ENCODE results near the gene PPP1R3G. TPM values are rescaled to one million over a fixed set of nuclear protein-coding genes. Genes with fewer than 3 reads are reported as not detected.

Gene PPP1R3G
- total RNA-seq, 1 donor from 2014 or later = 2.1 TPM

DNA sequence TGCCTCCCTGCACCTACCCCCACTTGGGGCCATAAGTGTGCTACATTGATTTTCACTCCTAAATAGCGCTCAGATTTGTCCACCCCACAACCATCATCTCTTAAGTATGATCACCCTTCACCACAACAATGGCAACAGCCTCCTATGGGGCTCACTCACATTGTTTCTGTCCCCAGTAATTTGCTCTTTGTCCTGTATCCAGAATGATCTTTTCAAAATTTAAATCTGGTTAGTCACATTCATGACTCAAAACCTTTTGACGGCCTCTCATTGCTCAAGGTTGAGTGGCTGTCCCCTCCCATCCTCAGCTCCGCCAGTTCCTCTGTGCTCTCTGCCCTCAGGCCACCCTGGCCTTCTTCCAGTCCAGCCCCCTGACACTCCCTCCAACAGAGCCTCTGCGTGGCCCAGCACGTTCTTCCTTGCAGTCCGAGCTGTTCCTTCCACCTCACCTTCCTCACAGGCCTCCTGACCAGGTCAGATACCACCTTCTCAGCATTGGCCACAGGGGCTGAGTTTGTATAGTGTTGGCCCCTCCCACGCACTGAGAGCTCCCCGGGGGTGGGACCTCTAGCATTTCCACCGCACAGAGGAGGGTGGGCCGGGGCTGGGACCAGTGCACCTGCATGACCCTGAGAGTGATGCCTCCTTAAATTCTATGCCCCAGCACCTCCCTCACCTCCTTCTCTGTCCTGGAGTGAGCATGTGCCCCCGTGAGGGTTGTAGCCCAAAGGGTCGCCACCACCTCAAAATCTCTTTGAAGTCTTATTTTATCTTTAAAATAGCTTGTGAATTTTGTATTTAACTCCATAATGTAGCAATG lies 2.4 kb upstream of the PPP1R3G start:
- Histone ChIP-seq H3K4me1 (ENCODE audit: control insufficient read depth in 3 of 3, insufficient read depth in 3 of 3, low read length in 3 of 3) (peaks cover 7 to 14% (median 11%) of the 10 kb centered on the region in 3 donors), H3K4me3 (ENCODE audit: low read length in 3 of 3) (no peak overlapping the region), H3K9me3 (ENCODE audit: control insufficient read depth in 3 of 3, low read length in 3 of 3) (no peaks in the 10 kb centered on the region), H3K27me3 (ENCODE audit: control insufficient read depth in 3 of 3, insufficient read depth in 3 of 3, low read length in 3 of 3) (peaks cover 4 to 25% (median 12%) of the 10 kb centered on the region in 3 donors), H3K36me3 (ENCODE audit: control insufficient read depth in 3 of 3, insufficient read depth in 3 of 3, low read length in 3 of 3) (no peaks in the 10 kb centered on the region), H3K27ac (ENCODE audit: low read depth, low read length) (no peak overlapping the region), H3K9ac (ENCODE audit: low read depth in 1 of 3, low read length in 3 of 3) (no peak overlapping the region)

DNA sequence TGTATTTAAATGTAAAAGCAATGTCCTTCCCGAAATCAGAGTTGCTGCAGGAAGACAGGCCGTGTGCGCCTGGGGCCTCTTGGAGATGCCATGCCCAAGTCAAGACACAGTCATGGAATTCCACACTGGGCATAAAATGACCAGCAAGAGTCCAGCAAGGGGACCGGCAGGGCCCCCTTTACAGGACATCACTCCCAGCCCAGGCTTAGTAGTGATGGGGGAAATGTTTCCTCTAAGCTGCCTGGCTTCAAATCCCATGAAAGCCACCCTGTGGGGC lies 1.9 kb upstream of the PPP1R3G start:
- Histone ChIP-seq H3K9me3 (ENCODE audit: control insufficient read depth in 3 of 3, low read length in 3 of 3) (no peaks in the 10 kb centered on the region), H3K27ac (ENCODE audit: low read depth, low read length) (no peak overlapping the region)

DNA sequence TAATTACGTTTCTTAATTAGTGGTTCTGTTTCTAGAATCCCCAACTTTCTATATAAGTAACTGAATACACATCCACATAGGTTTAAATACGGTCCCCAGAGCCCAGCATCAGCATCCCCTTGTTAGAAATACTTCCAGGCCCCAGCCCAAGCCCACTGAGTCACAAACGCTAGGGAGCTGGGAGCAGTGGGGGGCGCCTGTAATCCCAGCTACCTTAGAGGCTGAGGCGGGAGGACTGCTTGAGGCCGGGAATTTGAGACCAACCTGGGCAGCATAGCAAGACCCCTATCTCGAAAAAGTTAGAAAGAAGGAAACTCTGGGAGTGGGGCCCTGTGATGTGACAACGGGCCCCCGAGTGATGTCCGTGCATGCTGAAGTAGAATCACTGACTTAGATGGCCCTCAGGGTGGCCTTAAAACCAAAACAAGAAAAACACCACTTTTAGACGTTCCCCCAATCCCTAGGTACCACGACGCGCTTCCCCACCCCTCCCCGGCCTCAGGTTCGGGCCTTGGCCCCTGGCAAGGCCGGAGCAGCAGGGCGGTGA lies 1.3 kb upstream of the PPP1R3G start:
- H3K9me3 ChIP-seq (ENCODE audit: control insufficient read depth in 3 of 3, low read length in 3 of 3) = no peaks in the 10 kb centered on the region
- peak overlapping the region in 2 of 3 donors; percentile 70 to 76 for H3K9ac ChIP-seq (ENCODE audit: low read depth in 1 of 3, low read length in 3 of 3)
- peaks cover 7 to 14% (median 11%) of the 10 kb centered on the region in 3 donors for H3K4me1 ChIP-seq (ENCODE audit: control insufficient read depth in 3 of 3, insufficient read depth in 3 of 3, low read length in 3 of 3)
- H3K27me3 ChIP-seq (ENCODE audit: control insufficient read depth in 3 of 3, insufficient read depth in 3 of 3, low read length in 3 of 3) = peaks cover 4 to 26% (median 13%) of the 10 kb centered on the region in 3 donors
- no peaks in the 10 kb centered on the region for H3K36me3 ChIP-seq (ENCODE audit: control insufficient read depth in 3 of 3, insufficient read depth in 3 of 3, low read length in 3 of 3)
- H3K4me3 ChIP-seq (ENCODE audit: low read length in 3 of 3) = peak overlapping the region in 2 of 3 donors; percentile 77 to 80
- peak overlapping the region; percentile 75 for H3K27ac ChIP-seq (ENCODE audit: low read depth, low read length)

More for the DNA sequence above, 1.9 kb upstream of the PPP1R3G start:
- no peaks in the 10 kb centered on the region for H3K36me3 ChIP-seq (ENCODE audit: control insufficient read depth in 3 of 3, insufficient read depth in 3 of 3, low read length in 3 of 3)
- H3K4me1 ChIP-seq (ENCODE audit: control insufficient read depth in 3 of 3, insufficient read depth in 3 of 3, low read length in 3 of 3) = peaks cover 7 to 14% (median 11%) of the 10 kb centered on the region in 3 donors
- peaks cover 4 to 26% (median 13%) of the 10 kb centered on the region in 3 donors for H3K27me3 ChIP-seq (ENCODE audit: control insufficient read depth in 3 of 3, insufficient read depth in 3 of 3, low read length in 3 of 3)
- no peak overlapping the region for H3K4me3 ChIP-seq (ENCODE audit: low read length in 3 of 3)
- H3K9ac ChIP-seq (ENCODE audit: low read depth in 1 of 3, low read length in 3 of 3) = no peak overlapping the region

DNA sequence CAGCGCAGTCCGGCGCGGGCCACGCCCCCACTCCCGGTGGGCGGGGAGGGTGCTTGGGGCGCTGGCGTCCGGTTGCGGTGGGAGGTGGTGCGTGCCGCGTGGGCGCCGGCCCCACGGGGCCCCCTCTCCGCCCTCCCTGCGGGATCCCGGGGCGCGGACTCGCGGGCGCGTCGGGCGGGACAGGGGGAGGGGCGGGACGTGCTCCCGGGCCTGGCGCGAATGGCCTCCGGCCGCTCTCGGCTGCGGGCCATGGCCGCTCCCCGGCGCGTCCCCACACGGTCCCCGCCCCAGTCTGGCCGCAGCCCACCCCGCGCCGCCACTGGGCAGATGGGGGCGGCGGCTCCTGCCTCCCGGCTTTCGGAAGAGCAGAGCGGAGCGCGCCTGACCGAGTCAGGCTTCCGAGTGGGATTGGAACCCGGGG lies 771 bp upstream of the PPP1R3G start:
- Histone ChIP-seq H3K9me3 (ENCODE audit: control insufficient read depth in 3 of 3, low read length in 3 of 3) (no peaks in the 10 kb centered on the region), H3K9ac (ENCODE audit: low read depth in 1 of 3, low read length in 3 of 3) (peak overlapping the region; percentile 68 to 76 (median 70)), H3K36me3 (ENCODE audit: control insufficient read depth in 3 of 3, insufficient read depth in 3 of 3, low read length in 3 of 3) (no peaks in the 10 kb centered on the region), H3K4me1 (ENCODE audit: control insufficient read depth in 3 of 3, insufficient read depth in 3 of 3, low read length in 3 of 3) (peaks cover 7 to 14% (median 11%) of the 10 kb centered on the region in 3 donors), H3K27ac (ENCODE audit: low read depth, low read length) (peak overlapping the region; percentile 75), H3K27me3 (ENCODE audit: control insufficient read depth in 3 of 3, insufficient read depth in 3 of 3, low read length in 3 of 3) (peaks cover 4 to 26% (median 13%) of the 10 kb centered on the region in 3 donors), H3K4me3 (ENCODE audit: low read length in 3 of 3) (peak overlapping the region; percentile 73 to 80 (median 77))

DNA sequence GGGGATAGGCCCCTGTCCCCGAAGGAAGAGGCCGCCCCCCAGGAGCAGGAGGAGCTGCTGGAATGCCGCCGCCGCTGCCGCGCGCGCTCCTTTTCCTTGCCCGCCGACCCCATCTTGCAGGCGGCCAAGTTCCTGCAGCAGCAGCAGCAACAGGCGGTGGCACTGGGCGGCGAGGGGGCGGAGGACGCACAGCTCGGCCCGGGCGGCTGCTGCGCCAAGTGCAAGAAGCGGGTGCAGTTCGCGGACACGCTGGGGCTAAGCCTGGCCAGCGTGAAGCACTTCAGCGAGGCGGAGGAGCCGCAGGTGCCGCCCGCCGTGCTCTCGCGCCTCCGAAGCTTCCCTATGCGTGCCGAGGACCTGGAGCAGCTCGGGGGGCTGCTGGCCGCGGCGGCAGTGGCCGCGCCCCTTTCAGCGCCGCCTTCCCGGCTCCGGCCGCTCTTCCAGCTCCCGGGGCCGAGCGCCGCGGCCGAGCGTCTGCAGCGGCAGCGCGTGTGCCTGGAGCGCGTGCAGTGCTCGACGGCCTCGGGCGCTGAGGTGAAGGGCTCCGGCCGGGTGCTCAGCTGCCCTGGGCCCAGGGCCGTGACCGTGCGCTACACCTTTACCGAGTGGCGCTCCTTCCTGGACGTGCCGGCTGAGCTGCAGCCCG lies 630 bp downstream of the PPP1R3G start:
- Histone ChIP-seq H3K9ac (ENCODE audit: low read depth in 1 of 3, low read length in 3 of 3) (peak overlapping the region in 2 of 3 donors; percentile 70 to 76), H3K4me1 (ENCODE audit: control insufficient read depth in 3 of 3, insufficient read depth in 3 of 3, low read length in 3 of 3) (peaks cover 7 to 19% (median 11%) of the 10 kb centered on the region in 3 donors), H3K27ac (ENCODE audit: low read depth, low read length) (peak overlapping the region; percentile 75)

DNA sequence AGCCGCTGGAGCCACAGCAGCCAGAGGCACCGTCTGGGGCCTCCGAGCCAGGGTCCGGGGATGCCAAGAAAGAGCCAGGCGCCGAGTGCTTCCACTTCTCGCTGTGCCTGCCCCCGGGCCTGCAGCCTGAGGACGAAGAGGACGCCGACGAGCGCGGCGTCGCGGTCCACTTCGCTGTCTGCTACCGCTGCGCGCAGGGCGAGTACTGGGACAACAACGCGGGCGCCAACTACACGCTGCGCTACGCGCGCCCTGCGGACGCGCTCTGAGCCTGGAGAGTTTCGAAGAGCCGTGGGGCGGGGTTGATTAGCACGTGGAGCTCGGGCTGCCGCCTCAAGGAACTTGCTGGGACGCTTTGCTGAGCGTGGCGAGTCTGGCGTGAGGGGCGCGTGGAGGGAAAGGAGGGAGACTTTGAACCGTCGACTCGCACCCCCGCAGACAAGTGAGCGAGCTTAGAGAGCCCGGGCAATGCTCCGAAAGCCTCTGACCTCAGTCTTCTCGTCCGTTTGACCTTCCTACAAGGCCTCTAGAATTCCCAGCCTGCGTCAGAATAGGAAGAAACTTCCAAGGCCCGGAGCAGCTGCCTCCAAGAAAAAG lies 1.3 kb downstream of the PPP1R3G start:
- Histone ChIP-seq H3K27me3 (ENCODE audit: control insufficient read depth in 3 of 3, insufficient read depth in 3 of 3, low read length in 3 of 3) (peaks cover 4 to 26% (median 17%) of the 10 kb centered on the region in 3 donors), H3K36me3 (ENCODE audit: control insufficient read depth in 3 of 3, insufficient read depth in 3 of 3, low read length in 3 of 3) (no peaks in the 10 kb centered on the region), H3K9ac (ENCODE audit: low read depth in 1 of 3, low read length in 3 of 3) (peak overlapping the region in 1 of 3 donors; percentile 76), H3K9me3 (ENCODE audit: control insufficient read depth in 3 of 3, low read length in 3 of 3) (no peaks in the 10 kb centered on the region), H3K4me1 (ENCODE audit: control insufficient read depth in 3 of 3, insufficient read depth in 3 of 3, low read length in 3 of 3) (peaks cover 7 to 19% (median 11%) of the 10 kb centered on the region in 3 donors), H3K27ac (ENCODE audit: low read depth, low read length) (no peak overlapping the region), H3K4me3 (ENCODE audit: low read length in 3 of 3) (peak overlapping the region; percentile 43 to 80 (median 77))

More for the DNA sequence above, 630 bp downstream of the PPP1R3G start:
- H3K9me3 ChIP-seq (ENCODE audit: control insufficient read depth in 3 of 3, low read length in 3 of 3) = no peaks in the 10 kb centered on the region
- peak overlapping the region; percentile 73 to 80 (median 77) for H3K4me3 ChIP-seq (ENCODE audit: low read length in 3 of 3)
- H3K27me3 ChIP-seq (ENCODE audit: control insufficient read depth in 3 of 3, insufficient read depth in 3 of 3, low read length in 3 of 3) = peaks cover 4 to 26% (median 17%) of the 10 kb centered on the region in 3 donors
- H3K36me3 ChIP-seq (ENCODE audit: control insufficient read depth in 3 of 3, insufficient read depth in 3 of 3, low read length in 3 of 3) = no peaks in the 10 kb centered on the region

DNA sequence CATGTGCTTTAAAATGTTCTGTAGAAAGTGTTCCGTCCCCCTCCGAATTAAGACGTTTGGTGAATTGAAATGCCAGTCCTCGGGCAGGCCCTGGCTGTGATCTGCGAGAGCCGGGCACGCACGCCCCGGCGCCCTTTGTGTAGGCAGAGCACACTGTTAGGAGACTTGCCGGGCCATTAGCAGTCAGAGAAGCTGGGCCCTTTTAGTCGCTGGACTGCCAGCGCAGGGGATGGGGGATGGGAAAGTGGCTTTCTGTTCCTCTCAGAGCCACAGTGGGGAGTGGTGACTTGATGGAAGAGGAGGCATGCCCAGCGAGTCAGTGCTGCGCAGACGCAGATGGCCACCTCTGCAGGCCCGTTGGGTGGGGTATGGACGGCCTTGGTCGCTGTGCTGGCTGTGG lies 2.2 kb downstream of the PPP1R3G start:
- no peaks in the 10 kb centered on the region for H3K9me3 ChIP-seq (ENCODE audit: control insufficient read depth in 3 of 3, low read length in 3 of 3)
- H3K36me3 ChIP-seq (ENCODE audit: control insufficient read depth in 3 of 3, insufficient read depth in 3 of 3, low read length in 3 of 3) = no peaks in the 10 kb centered on the region
- peaks cover 7 to 19% (median 11%) of the 10 kb centered on the region in 3 donors for H3K4me1 ChIP-seq (ENCODE audit: control insufficient read depth in 3 of 3, insufficient read depth in 3 of 3, low read length in 3 of 3)
- H3K9ac ChIP-seq (ENCODE audit: low read depth in 1 of 3, low read length in 3 of 3) = no peak overlapping the region
- H3K4me3 ChIP-seq (ENCODE audit: low read length in 3 of 3) = no peak overlapping the region
- H3K27ac ChIP-seq (ENCODE audit: low read depth, low read length) = no peak overlapping the region
- peaks cover 4 to 26% (median 17%) of the 10 kb centered on the region in 3 donors for H3K27me3 ChIP-seq (ENCODE audit: control insufficient read depth in 3 of 3, insufficient read depth in 3 of 3, low read length in 3 of 3)

DNA sequence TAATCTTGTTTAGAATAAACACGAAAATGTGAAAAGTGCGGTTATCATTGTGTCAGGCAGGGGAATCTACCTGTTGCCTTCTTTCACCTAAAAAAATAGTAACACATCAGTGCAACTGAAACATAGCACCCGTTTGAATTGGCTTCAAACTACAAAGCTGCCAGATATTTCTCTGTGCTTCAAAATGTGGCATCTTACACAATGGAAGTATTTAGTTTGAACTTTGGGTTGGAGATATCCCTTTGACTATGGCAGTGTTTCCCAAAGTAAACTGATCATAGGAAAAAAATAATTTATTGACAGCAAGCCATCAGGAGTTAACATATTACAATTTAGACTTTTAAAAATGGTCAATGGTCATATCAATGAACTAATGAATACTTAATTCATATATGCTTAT lies 3.6 kb downstream of the PPP1R3G start:
- Histone ChIP-seq H3K9me3 (ENCODE audit: control insufficient read depth in 3 of 3, low read length in 3 of 3) (no peaks in the 10 kb centered on the region), H3K4me1 (ENCODE audit: control insufficient read depth in 3 of 3, insufficient read depth in 3 of 3, low read length in 3 of 3) (peaks cover 7 to 19% (median 11%) of the 10 kb centered on the region in 3 donors), H3K27ac (ENCODE audit: low read depth, low read length) (no peak overlapping the region), H3K36me3 (ENCODE audit: control insufficient read depth in 3 of 3, insufficient read depth in 3 of 3, low read length in 3 of 3) (no peaks in the 10 kb centered on the region), H3K27me3 (ENCODE audit: control insufficient read depth in 3 of 3, insufficient read depth in 3 of 3, low read length in 3 of 3) (peaks cover 4 to 26% (median 17%) of the 10 kb centered on the region in 3 donors), H3K4me3 (ENCODE audit: low read length in 3 of 3) (no peak overlapping the region), H3K9ac (ENCODE audit: low read depth in 1 of 3, low read length in 3 of 3) (no peak overlapping the region)

DNA sequence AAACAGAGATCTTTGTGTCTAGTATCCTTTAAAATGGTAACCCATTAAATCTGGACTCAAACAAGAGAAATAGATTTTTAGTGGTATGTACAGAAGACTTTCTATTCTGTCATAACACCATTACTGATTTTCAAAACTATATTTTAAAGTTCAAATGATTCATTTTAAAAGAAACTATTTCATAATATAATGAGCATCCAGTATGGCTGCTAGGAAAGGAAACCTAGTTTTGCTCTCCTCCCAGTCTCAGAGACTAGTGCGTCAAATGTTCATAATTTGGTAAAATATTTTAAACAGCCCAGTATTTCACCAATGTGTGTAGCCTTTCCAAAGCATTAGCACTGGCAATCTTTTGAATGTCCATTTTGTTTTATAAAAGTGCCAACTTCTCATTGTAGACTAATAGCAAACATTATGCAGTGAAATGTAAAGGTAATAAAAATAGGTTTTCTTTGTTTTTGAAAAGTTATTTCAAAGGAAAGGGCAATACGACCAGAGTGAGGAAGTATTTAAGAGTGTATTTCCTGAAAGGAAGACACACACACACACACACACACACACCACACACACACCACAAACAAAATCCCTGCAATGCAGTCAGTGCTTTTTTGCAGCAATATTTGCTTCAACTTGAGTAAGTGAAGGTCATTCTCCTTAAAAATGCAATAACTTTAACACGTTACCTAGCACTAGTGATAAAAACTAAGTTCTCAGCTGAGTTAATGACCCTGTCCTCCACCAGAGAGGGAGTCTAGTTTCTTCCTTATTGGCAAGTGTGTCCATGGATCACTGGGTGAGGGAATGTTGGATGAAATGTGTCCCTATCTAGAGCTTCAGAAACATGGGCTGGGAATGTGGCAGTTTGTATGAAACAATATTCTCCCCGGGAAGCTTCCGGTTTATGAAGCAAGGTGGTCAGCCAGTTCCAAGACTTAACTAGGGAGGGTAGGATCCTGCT lies 4.6 kb downstream of the PPP1R3G start:
- Histone ChIP-seq H3K9me3 (ENCODE audit: control insufficient read depth in 3 of 3, low read length in 3 of 3) (no peaks in the 10 kb centered on the region), H3K9ac (ENCODE audit: low read depth in 1 of 3, low read length in 3 of 3) (no peak overlapping the region), H3K27me3 (ENCODE audit: control insufficient read depth in 3 of 3, insufficient read depth in 3 of 3, low read length in 3 of 3) (peaks cover 4 to 24% (median 17%) of the 10 kb centered on the region in 3 donors), H3K36me3 (ENCODE audit: control insufficient read depth in 3 of 3, insufficient read depth in 3 of 3, low read length in 3 of 3) (no peaks in the 10 kb centered on the region), H3K4me1 (ENCODE audit: control insufficient read depth in 3 of 3, insufficient read depth in 3 of 3, low read length in 3 of 3) (peaks cover 7 to 17% (median 9%) of the 10 kb centered on the region in 3 donors), H3K4me3 (ENCODE audit: low read length in 3 of 3) (no peak overlapping the region), H3K27ac (ENCODE audit: low read depth, low read length) (no peak overlapping the region)
